ENCODE data around the gene UQCRHL. TPM values are rescaled to one million over a fixed set of nuclear protein-coding genes. Genes with fewer than 3 reads are reported as not detected.

UQCRHL gene
- total and polyA plus RNA-seq, 2 experiments from 2014 or later: 2.3 to 3.0 TPM

- TF ChIP-seq REST (IDR thresholded peaks at IDR 0.05; ENCODE audit: unreplicated experiment) (no peak), NANOG (IDR thresholded peaks at IDR 0.05; ENCODE audit: borderline replicate concordance) (no peak), EZH2 (IDR thresholded peaks at IDR 0.05; ENCODE audit: low read depth, unreplicated experiment) (no peak), JUNB (IDR thresholded peaks at IDR 0.05; ENCODE audit: unreplicated experiment) (no peak), CREB1 (CRISPR knock-in tag; IDR thresholded peaks at IDR 0.05; ENCODE audit: low read depth) (no peak), EZH2phosphoT487 (IDR thresholded peaks at IDR 0.05; ENCODE audit: unreplicated experiment) (no peak), ETS1 (IDR thresholded peaks at IDR 0.05) (no peak), CTCF (conservative IDR thresholded peaks at IDR 0.05; ENCODE audit: low read depth in 2 of 2) (no peak), ZNF114 (CRISPR knock-in tag; IDR thresholded peaks at IDR 0.05) (no peak), ZNF331 (CRISPR knock-in tag; IDR thresholded peaks at IDR 0.05; ENCODE audit: low read depth) (no peak), STAT1 (IDR thresholded peaks at IDR 0.05; ENCODE audit: unreplicated experiment) (no peak), POLR2AphosphoS5 (IDR thresholded peaks at IDR 0.05; ENCODE audit: low read depth) (no peak)
Measured at GRCh38 chr1:15847893-15848142, 40.4 kb upstream of the UQCRHL start (continued).

- Mint-ChIP-seq H3K4me1 (peaks cover 26% of the 10 kb centered on the region), H3K9me3 (no peaks in the 10 kb centered on the region; the same call in 1 of the 3 replicates), H3K27ac (peak within 1 kb of the TSS; percentile 99; the same call in 1 of the 2 replicates), H3K4me3 (peak within 1 kb of the TSS; percentile 98), H3K36me3 (ENCODE audit: low read depth) (no peaks in the 10 kb centered on the region), H3K27me3 (ENCODE audit: insufficient read depth, low read depth, poor library complexity) (peaks cover 12% of the 10 kb centered on the region)
- ATAC-seq: peak; percentile 68
- Histone ChIP-seq H3K27ac (ENCODE audit: low read depth) (peak within 1 kb of the TSS; percentile 73), H3K4me3 (peak within 1 kb of the TSS; percentile 87), H2AFZ (peak within 1 kb of the TSS; percentile 89), H3F3A (replicated peaks; ENCODE audit: low read depth) (peaks cover 19% of the 10 kb centered on the region; the same call in 1 of the 2 replicates), H3K4me1 (ENCODE audit: insufficient read depth) (peaks cover 16% of the 10 kb centered on the region), H3K4me2 (peak within 1 kb of the TSS; percentile 92), H3K9me2 (ENCODE audit: insufficient read depth) (no peaks in the 10 kb centered on the region), H3K27me3 (ENCODE audit: insufficient read depth) (peaks cover 6% of the 10 kb centered on the region), H4K20me1 (replicated peaks; ENCODE audit: insufficient read depth) (no peaks in the 10 kb centered on the region), H3K36me3 (ENCODE audit: insufficient read depth) (no peaks in the 10 kb centered on the region), H3K79me2 (replicated peaks; ENCODE audit: insufficient read depth) (peaks cover 44% of the 10 kb centered on the region)
- TF ChIP-seq JUNB (IDR thresholded peaks at IDR 0.05; ENCODE audit: unreplicated experiment) (no peak), CTCF (conservative IDR thresholded peaks at IDR 0.05; ENCODE audit: low read depth in 2 of 2) (no peak), EZH2phosphoT487 (IDR thresholded peaks at IDR 0.05; ENCODE audit: unreplicated experiment) (no peak), STAT1 (IDR thresholded peaks at IDR 0.05; ENCODE audit: unreplicated experiment) (no peak), POLR2AphosphoS5 (IDR thresholded peaks at IDR 0.05; ENCODE audit: low read depth) (peak; percentile 67), REST (IDR thresholded peaks at IDR 0.05; ENCODE audit: unreplicated experiment) (no peak), ZNF331 (CRISPR knock-in tag; IDR thresholded peaks at IDR 0.05; ENCODE audit: low read depth) (no peak), ZNF114 (CRISPR knock-in tag; IDR thresholded peaks at IDR 0.05) (no peak), CREB1 (CRISPR knock-in tag; IDR thresholded peaks at IDR 0.05; ENCODE audit: low read depth) (no peak)
- DNase-seq (ENCODE audit: low spot score): peak; percentile 90
Measured at GRCh38 chr1:15847100-15847892, 39.8 kb upstream of the UQCRHL start, which contains the start of gene SPEN. Gene SPEN, plus strand, starts transcription at chr1:15847707. Its CDS starts 361 bp downstream, at chr1:15848068.
